Measurements from ENCODE around the gene RABAC1. TPM values are rescaled to one million over a fixed set of nuclear protein-coding genes. Genes with fewer than 3 reads are reported as not detected.
A peak's percentile ranks its signal among the peaks of the same experiment; 100 is the strongest.

Gene RABAC1
- polyA plus RNA-seq, 1 donor (not counting 4 experiments of a cell fraction or from before 2014, with no cell fraction given), result 107 TPM

GRCh38 chr19:41929536-41930071, 29.5 kb downstream of the RABAC1 start:
- peaks cover 5% of the 10 kb centered on the region for H4K20me1 ChIP-seq (ENCODE audit: control insufficient read depth, extremely low read depth, insufficient read depth, low read length)
- H3K27ac ChIP-seq (ENCODE audit: control insufficient read depth, insufficient read depth, low read length), result no peak overlapping the region
- peaks cover 96% of the 10 kb centered on the region for H3K27me3 ChIP-seq (ENCODE audit: control insufficient read depth, extremely low read depth, insufficient read depth, low read length)
- DNase-seq (ENCODE audit: low read depth, low spot score), result no peak
- H2AFZ ChIP-seq (ENCODE audit: control insufficient read depth, low read length), result no peak overlapping the region
- no peak overlapping the region for H3K4me3 ChIP-seq (ENCODE audit: control insufficient read depth in 2 of 3, extremely low read depth in 1 of 3, insufficient read depth in 2 of 3, low read depth in 1 of 3, low read length in 3 of 3)
- FAIRE-seq, result no peak
- H3K36me3 ChIP-seq (ENCODE audit: control insufficient read depth in 2 of 2, extremely low read depth in 1 of 2, insufficient read depth in 2 of 2, low read length in 2 of 2), result no peaks in the 10 kb centered on the region
- no peaks in the 10 kb centered on the region for H3K9me1 ChIP-seq (ENCODE audit: control insufficient read depth, extremely low read depth, insufficient read depth, low read length)
- H3K4me2 ChIP-seq (ENCODE audit: control insufficient read depth, extremely low read depth, insufficient read depth, low read depth, low read length), result no peak overlapping the region
- dilution Hi-C loops (cut with MboI; ENCODE audit: extremely low pct_ligation_motif_present, low sequenced_read_pairs), result no loop called here
- TF ChIP-seq CTCF (optimal IDR thresholded peaks at IDR 0.05 in 1 of 3, IDR thresholded peaks at IDR 0.05 in 1 of 3, conservative IDR thresholded peaks at IDR 0.05 in 1 of 3; ENCODE audit: extremely low read depth in 1 of 3, insufficient read depth in 2 of 3, low read length in 3 of 3) (no peak), EZH2 (IDR thresholded peaks at IDR 0.05; ENCODE audit: low read length) (peak; percentile 58)
- no peaks in the 10 kb centered on the region for H3K9me3 ChIP-seq (ENCODE audit: control insufficient read depth, low read depth, low read length)
- no peak overlapping the region for H3K9ac ChIP-seq (ENCODE audit: control insufficient read depth, extremely low read depth, insufficient read depth, low read length)
- no peaks in the 10 kb centered on the region for H3K79me2 ChIP-seq (ENCODE audit: control insufficient read depth, insufficient read depth, low read length)
- peaks cover 6% of the 10 kb centered on the region for H3K4me1 ChIP-seq (ENCODE audit: control insufficient read depth, extremely low read depth, insufficient read depth, low read length)

- Histone ChIP-seq H3K4me2 (ENCODE audit: control insufficient read depth, extremely low read depth, insufficient read depth, low read depth, low read length) (peak overlapping the region; percentile 91), H2AFZ (ENCODE audit: control insufficient read depth, low read length) (peak overlapping the region; percentile 80), H4K20me1 (ENCODE audit: control insufficient read depth, extremely low read depth, insufficient read depth, low read length) (peaks cover 6% of the 10 kb centered on the region), H3K79me2 (ENCODE audit: control insufficient read depth, insufficient read depth, low read length) (no peaks in the 10 kb centered on the region), H3K9me3 (ENCODE audit: control insufficient read depth, low read depth, low read length) (no peaks in the 10 kb centered on the region), H3K4me1 (ENCODE audit: control insufficient read depth, extremely low read depth, insufficient read depth, low read length) (peaks cover 6% of the 10 kb centered on the region), H3K9me1 (ENCODE audit: control insufficient read depth, extremely low read depth, insufficient read depth, low read length) (no peaks in the 10 kb centered on the region), H3K9ac (ENCODE audit: control insufficient read depth, extremely low read depth, insufficient read depth, low read length) (no peak overlapping the region), H3K27me3 (ENCODE audit: control insufficient read depth, extremely low read depth, insufficient read depth, low read length) (peaks cover 97% of the 10 kb centered on the region), H3K27ac (ENCODE audit: control insufficient read depth, insufficient read depth, low read length) (no peak overlapping the region), H3K4me3 (ENCODE audit: control insufficient read depth in 2 of 3, extremely low read depth in 1 of 3, insufficient read depth in 2 of 3, low read depth in 1 of 3, low read length in 3 of 3) (peak overlapping the region in 2 of 3 experiments; percentile 29 to 62), H3K36me3 (ENCODE audit: control insufficient read depth in 2 of 2, extremely low read depth in 1 of 2, insufficient read depth in 2 of 2, low read length in 2 of 2) (no peaks in the 10 kb centered on the region)
- TF ChIP-seq EZH2 (IDR thresholded peaks at IDR 0.05; ENCODE audit: low read length) (peak; percentile 97), CTCF (optimal IDR thresholded peaks at IDR 0.05 in 1 of 3, IDR thresholded peaks at IDR 0.05 in 1 of 3, conservative IDR thresholded peaks at IDR 0.05 in 1 of 3; ENCODE audit: extremely low read depth in 1 of 3, insufficient read depth in 2 of 3, low read length in 3 of 3) (peak in 1 of 3 experiments; percentile 12)
- DNase-seq (ENCODE audit: low read depth, low spot score) (no peak), FAIRE-seq (peak; percentile 63)
- dilution Hi-C loops (cut with MboI; ENCODE audit: extremely low pct_ligation_motif_present, low sequenced_read_pairs), result no loop called here
Observed at GRCh38 chr19:41928754-41929535, 30.2 kb downstream of the RABAC1 start.

All from keratinocyte (primary cell).